ENCODE measurements around the gene MYH2. TPM values are rescaled to one million over a fixed set of nuclear protein-coding genes. Genes with fewer than 3 reads are reported as not detected.

The MYH2 gene
- polyA plus RNA-seq, 1 of the 3 experiments (the other 2 are of a cell fraction), result 0.10 TPM

GRCh38 chr17:10579270-10579669, 29.8 kb upstream of the MYH2 start:
- Histone ChIP-seq H3K27ac (ENCODE audit: low read depth in 2 of 2, low read length in 1 of 2) (no peak overlapping the region), H3K4me2 (no peak overlapping the region), H3K9me2 (no peaks in the 10 kb centered on the region), H3K4me3 (ENCODE audit: low read depth in 2 of 2, low read length in 1 of 2) (no peak overlapping the region), H3K9ac (no peak overlapping the region), H3F3A (replicated peaks; ENCODE audit: insufficient read depth) (no peaks in the 10 kb centered on the region), H3K36me3 (replicated peaks in 1 of 2; ENCODE audit: control insufficient read depth in 1 of 2, insufficient read depth in 2 of 2, low read length in 1 of 2) (no peaks in the 10 kb centered on the region), H4K20me1 (ENCODE audit: insufficient read depth) (no peaks in the 10 kb centered on the region), H2AFZ (ENCODE audit: low read depth) (no peak overlapping the region), H3K79me2 (ENCODE audit: insufficient read depth) (no peaks in the 10 kb centered on the region), H3K4me1 (ENCODE audit: control insufficient read depth in 1 of 2, insufficient read depth in 2 of 2, low read depth in 1 of 2, low read length in 1 of 2) (no peaks in the 10 kb centered on the region), H3K27me3 (ENCODE audit: insufficient read depth) (no peaks in the 10 kb centered on the region), H3K9me3 (no peaks in the 10 kb centered on the region)
- no peak for DNase-seq
- 0% methylated on average over 2 of the region's 2 CpGs for WGBS (ENCODE audit: low lambda C conversion rate)
- CTCF ChIA-PET, result interaction anchor here (0.9 to 1.4 kb wide), 2 partner anchors 36 to 38 kb away, joined by 3 to 5 read pairs; no protein-coding TSS in a partner anchor
- POLR2A ChIA-PET, result no interaction called here
- TF ChIP-seq TAF1 (IDR thresholded peaks at IDR 0.05; ENCODE audit: borderline replicate concordance, low read depth, low read length), result no peak
- no peak for TF ChIP-seq IRF3 (IDR thresholded peaks at IDR 0.05; ENCODE audit: low read depth, low read length)
- TF ChIP-seq NRF1 (IDR thresholded peaks at IDR 0.05; ENCODE audit: low read depth, low read length), result no peak
- TF ChIP-seq GABPA (IDR thresholded peaks at IDR 0.05; ENCODE audit: low read depth), result no peak
- TF ChIP-seq RXRA (IDR thresholded peaks at IDR 0.05; ENCODE audit: borderline replicate concordance, low read depth), result no peak
- no peak for TF ChIP-seq YY1 (IDR thresholded peaks at IDR 0.05; ENCODE audit: low read depth)
- TF ChIP-seq TCF12 (IDR thresholded peaks at IDR 0.05), result no peak
- no peak for TF ChIP-seq TEAD4 (IDR thresholded peaks at IDR 0.05; ENCODE audit: borderline replicate concordance, insufficient read depth)
- TF ChIP-seq SIN3A (IDR thresholded peaks at IDR 0.05; ENCODE audit: borderline replicate concordance, low read depth, low read length), result no peak
- TF ChIP-seq SMC3 (IDR thresholded peaks at IDR 0.05; ENCODE audit: low read depth, low read length), result no peak
- TF ChIP-seq REST (IDR thresholded peaks at IDR 0.05; ENCODE audit: low read depth, low read length), result no peak
- TF ChIP-seq RAD21 (IDR thresholded peaks at IDR 0.05; ENCODE audit: low read length), result no peak
- no peak for TF ChIP-seq USF1 (IDR thresholded peaks at IDR 0.05; ENCODE audit: borderline replicate concordance, low read depth)
- TF ChIP-seq NFIC (IDR thresholded peaks at IDR 0.05; ENCODE audit: borderline replicate concordance), result no peak
- no peak for TF ChIP-seq CTCF (IDR thresholded peaks at IDR 0.05)
